Measurements from ENCODE around the gene PATL1. TPM values are rescaled to one million over a fixed set of nuclear protein-coding genes. Genes with fewer than 3 reads are reported as not detected.
A peak's percentile ranks its signal among the peaks of the same experiment; 100 is the strongest.
"Not testable (repeated sequence)": the region's sequence is repeated elsewhere in the genome, so short reads cannot be mapped to it uniquely, and the experiment has no call there.

PATL1 gene
- polyA plus RNA-seq, 4 donors, result 14.5 to 36.2 (median 19.0) TPM

DNA sequence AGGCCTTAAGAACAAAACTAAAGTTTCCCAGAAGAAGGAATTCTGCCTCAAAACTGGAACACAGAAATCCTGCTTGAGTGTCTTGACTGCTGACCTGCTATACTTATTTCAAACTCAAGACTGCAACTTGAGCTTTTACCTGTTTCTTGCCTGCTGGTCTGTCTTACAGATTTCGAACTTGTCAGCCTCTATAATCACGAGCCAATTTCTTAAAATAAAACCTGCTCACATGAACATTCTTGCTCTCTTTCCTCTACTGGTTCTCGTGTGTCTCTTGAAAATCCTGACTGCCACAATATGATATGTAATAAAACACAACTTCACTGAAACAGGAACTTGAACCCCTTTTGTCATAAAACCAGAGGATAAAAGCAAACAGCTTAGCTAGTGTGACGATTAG is 13.9 kb downstream of the PATL1 start:
- no peaks in the 10 kb centered on the region for H3K27me3 ChIP-seq (ENCODE audit: control insufficient read depth in 3 of 3, insufficient read depth in 3 of 3, low read length in 3 of 3)
- H3K27ac ChIP-seq (ENCODE audit: low read depth in 1 of 3, low read length in 2 of 3), result no peak overlapping the region
- H3K9me3 ChIP-seq (ENCODE audit: control insufficient read depth in 2 of 2, insufficient read depth in 1 of 2, low read depth in 1 of 2, low read length in 1 of 2), result no peaks in the 10 kb centered on the region
- H3K36me3 ChIP-seq (ENCODE audit: control insufficient read depth in 3 of 3, insufficient read depth in 2 of 3, low read depth in 1 of 3, low read length in 3 of 3), result peaks cover 31 to 52% (median 47%) of the 10 kb centered on the region in 3 donors
- DNase-seq (no peak), FAIRE-seq (no peak)
- H3K4me1 ChIP-seq (ENCODE audit: control insufficient read depth in 3 of 3, insufficient read depth in 2 of 3, low read depth in 1 of 3, low read length in 2 of 3), result no peaks in the 10 kb centered on the region
- H3K4me3 ChIP-seq (ENCODE audit: low read depth in 1 of 3, low read length in 3 of 3), result peak overlapping the region in 1 of 3 donors; percentile 23
- 82 to 88% (median 87%) methylated on average over 4 of the region's 4 CpGs for WGBS, 3 donors

DNA sequence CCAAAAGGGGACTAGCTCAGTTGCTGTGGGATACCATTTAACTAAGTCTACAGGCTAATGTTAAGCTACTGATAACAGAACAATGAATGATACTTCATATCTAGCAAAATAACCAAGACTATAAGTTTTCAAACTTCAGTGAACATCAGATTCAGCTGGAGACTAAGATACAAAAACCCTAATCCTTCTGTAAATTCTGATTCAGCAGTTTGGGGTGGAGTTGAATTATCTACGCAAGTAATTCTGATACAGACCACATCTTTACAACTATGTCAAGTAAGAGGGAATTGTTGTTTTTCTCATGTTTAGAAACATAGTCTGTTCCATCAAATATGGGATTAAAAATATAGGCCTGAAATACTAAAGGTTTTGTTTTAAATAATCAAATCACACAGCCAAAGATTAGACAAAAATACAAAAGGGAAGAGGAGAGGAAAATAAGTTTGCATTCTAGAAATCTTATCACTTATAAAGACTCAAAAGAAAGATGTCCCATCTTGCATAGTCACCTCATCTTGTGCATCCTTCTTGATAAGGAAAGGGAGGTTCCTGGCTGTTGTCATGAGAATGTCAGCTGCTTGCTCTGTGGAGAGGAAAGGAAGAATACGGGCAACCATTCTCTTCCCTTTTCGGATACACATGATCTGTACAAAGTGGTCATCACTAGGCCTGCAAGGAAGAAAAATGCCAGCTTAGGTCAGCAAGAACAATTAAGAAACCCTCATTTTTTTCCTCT is 21.4 kb downstream of the PATL1 start:
- no peaks in the 10 kb centered on the region for H3K4me1 ChIP-seq (ENCODE audit: control insufficient read depth in 3 of 3, insufficient read depth in 2 of 3, low read depth in 1 of 3, low read length in 2 of 3)
- no peak overlapping the region for H3K27ac ChIP-seq (ENCODE audit: low read depth in 1 of 3, low read length in 2 of 3)
- no peaks in the 10 kb centered on the region for H3K27me3 ChIP-seq (ENCODE audit: control insufficient read depth in 3 of 3, insufficient read depth in 3 of 3, low read length in 3 of 3)
- no peak for FAIRE-seq
- peaks cover 10 to 30% (median 26%) of the 10 kb centered on the region in 3 donors for H3K36me3 ChIP-seq (ENCODE audit: control insufficient read depth in 3 of 3, insufficient read depth in 2 of 3, low read depth in 1 of 3, low read length in 3 of 3)
- WGBS, 3 donors, result 91 to 96% (median 95%) methylated on average over 3 of the region's 3 CpGs
- H3K9me3 ChIP-seq (ENCODE audit: control insufficient read depth in 2 of 2, insufficient read depth in 1 of 2, low read depth in 1 of 2, low read length in 1 of 2), result no peaks in the 10 kb centered on the region
- no peak overlapping the region for H3K4me3 ChIP-seq (ENCODE audit: low read depth in 1 of 3, low read length in 3 of 3)
- no peak for DNase-seq

DNA sequence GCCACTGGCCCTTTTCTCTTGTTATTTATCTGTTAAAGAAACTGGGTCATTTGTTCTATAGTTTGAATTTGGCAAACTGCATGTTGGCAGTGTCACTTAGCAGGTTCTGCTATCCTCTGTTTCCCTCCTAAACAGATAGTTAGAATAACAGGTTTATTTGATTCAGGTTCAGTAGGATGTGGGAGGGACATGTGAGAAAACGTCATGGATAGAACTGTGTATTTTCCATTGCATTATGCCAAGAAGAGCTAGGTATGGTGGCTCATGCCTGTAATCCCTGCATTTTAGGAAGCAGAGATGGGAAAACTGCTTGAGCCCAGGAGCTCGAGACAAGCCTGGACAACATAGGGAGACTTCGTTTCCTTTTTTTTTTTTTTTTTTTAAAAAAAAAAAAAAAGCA is 24.3 kb downstream of the PATL1 start:
- H3K27ac ChIP-seq (ENCODE audit: low read depth in 1 of 3, low read length in 2 of 3), result no peak overlapping the region
- no peaks in the 10 kb centered on the region for H3K27me3 ChIP-seq (ENCODE audit: control insufficient read depth in 3 of 3, insufficient read depth in 3 of 3, low read length in 3 of 3)
- DNase-seq, result no peak
- FAIRE-seq, result no peak
- WGBS, 3 donors, result 77 to 84% (median 84%) methylated on average over 3 of the region's 3 CpGs
- peaks cover 7 to 36% (median 13%) of the 10 kb centered on the region in 3 donors for H3K36me3 ChIP-seq (ENCODE audit: control insufficient read depth in 3 of 3, insufficient read depth in 2 of 3, low read depth in 1 of 3, low read length in 3 of 3)
- no peaks in the 10 kb centered on the region for H3K4me1 ChIP-seq (ENCODE audit: control insufficient read depth in 3 of 3, insufficient read depth in 2 of 3, low read depth in 1 of 3, low read length in 2 of 3)
- no peaks in the 10 kb centered on the region for H3K9me3 ChIP-seq (ENCODE audit: control insufficient read depth in 2 of 2, insufficient read depth in 1 of 2, low read depth in 1 of 2, low read length in 1 of 2)
- no peak overlapping the region for H3K4me3 ChIP-seq (ENCODE audit: low read depth in 1 of 3, low read length in 3 of 3)

DNA sequence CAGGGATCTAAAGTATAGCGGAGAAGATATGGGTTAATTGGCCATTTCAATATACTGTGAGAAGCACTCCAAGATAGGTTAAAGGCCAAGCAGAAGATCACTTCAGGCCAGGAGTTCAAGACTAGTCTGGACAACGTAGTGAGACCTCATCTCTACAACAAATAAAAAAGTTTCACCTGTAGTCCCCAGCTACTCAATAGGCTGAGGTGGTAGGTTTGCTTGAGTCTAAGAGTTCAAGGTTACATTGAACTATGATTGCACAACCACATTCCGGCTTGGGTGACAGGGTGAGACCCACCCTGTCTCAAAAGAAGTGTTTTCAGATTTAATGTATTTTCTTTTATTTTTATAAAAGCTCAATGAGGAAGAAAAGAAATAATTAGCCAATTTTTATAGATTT is 25.4 kb downstream of the PATL1 start:
- Histone ChIP-seq H3K27me3 (ENCODE audit: control insufficient read depth in 3 of 3, insufficient read depth in 3 of 3, low read length in 3 of 3) (no peaks in the 10 kb centered on the region), H3K4me3 (ENCODE audit: low read depth in 1 of 3, low read length in 3 of 3) (no peak overlapping the region), H3K36me3 (ENCODE audit: control insufficient read depth in 3 of 3, insufficient read depth in 2 of 3, low read depth in 1 of 3, low read length in 3 of 3) (peaks cover 13 to 47% (median 13%) of the 10 kb centered on the region in 3 donors), H3K27ac (ENCODE audit: low read depth in 1 of 3, low read length in 2 of 3) (no peak overlapping the region), H3K9me3 (ENCODE audit: control insufficient read depth in 2 of 2, insufficient read depth in 1 of 2, low read depth in 1 of 2, low read length in 1 of 2) (no peaks in the 10 kb centered on the region), H3K4me1 (ENCODE audit: control insufficient read depth in 3 of 3, insufficient read depth in 2 of 3, low read depth in 1 of 3, low read length in 2 of 3) (no peaks in the 10 kb centered on the region)
- FAIRE-seq (no peak), DNase-seq (peak; percentile 13 to 22)
- 73 to 88% (median 86%) methylated on average over 3 of the region's 3 CpGs for WGBS, 3 donors

DNA sequence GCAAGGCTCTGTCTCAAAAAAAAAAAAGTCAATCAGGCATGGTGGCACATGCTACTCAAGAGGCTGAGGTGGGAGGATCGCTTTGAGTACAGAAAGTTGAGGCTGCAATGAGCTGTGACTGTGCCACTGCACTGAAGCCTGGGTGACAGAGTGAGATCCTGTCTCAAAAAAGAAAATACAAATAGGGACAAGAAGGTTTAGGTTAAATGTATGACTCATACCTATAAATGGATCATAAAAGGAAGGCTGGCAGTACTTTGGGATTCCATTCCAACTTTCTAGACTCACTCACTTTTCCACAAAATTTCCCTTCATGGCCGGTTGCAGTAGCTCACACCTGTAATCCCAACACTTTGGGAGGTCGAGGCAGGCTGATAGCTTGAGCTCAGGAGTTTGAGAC is 27.7 kb downstream of the PATL1 start:
- H3K27ac ChIP-seq (ENCODE audit: low read depth in 1 of 3, low read length in 2 of 3), result no peak overlapping the region
- FAIRE-seq, result no peak
- WGBS, 3 donors, result 83 to 94% (median 92%) methylated on average over 3 of the region's 3 CpGs
- H3K36me3 ChIP-seq (ENCODE audit: control insufficient read depth in 3 of 3, insufficient read depth in 2 of 3, low read depth in 1 of 3, low read length in 3 of 3), result peaks cover 13 to 40% (median 25%) of the 10 kb centered on the region in 3 donors
- no peaks in the 10 kb centered on the region for H3K27me3 ChIP-seq (ENCODE audit: control insufficient read depth in 3 of 3, insufficient read depth in 3 of 3, low read length in 3 of 3)
- no peak overlapping the region for H3K4me3 ChIP-seq (ENCODE audit: low read depth in 1 of 3, low read length in 3 of 3)
- H3K4me1 ChIP-seq (ENCODE audit: control insufficient read depth in 3 of 3, insufficient read depth in 2 of 3, low read depth in 1 of 3, low read length in 2 of 3), result no peaks in the 10 kb centered on the region
- no peak for DNase-seq
- no peaks in the 10 kb centered on the region for H3K9me3 ChIP-seq (ENCODE audit: control insufficient read depth in 2 of 2, insufficient read depth in 1 of 2, low read depth in 1 of 2, low read length in 1 of 2)

DNA sequence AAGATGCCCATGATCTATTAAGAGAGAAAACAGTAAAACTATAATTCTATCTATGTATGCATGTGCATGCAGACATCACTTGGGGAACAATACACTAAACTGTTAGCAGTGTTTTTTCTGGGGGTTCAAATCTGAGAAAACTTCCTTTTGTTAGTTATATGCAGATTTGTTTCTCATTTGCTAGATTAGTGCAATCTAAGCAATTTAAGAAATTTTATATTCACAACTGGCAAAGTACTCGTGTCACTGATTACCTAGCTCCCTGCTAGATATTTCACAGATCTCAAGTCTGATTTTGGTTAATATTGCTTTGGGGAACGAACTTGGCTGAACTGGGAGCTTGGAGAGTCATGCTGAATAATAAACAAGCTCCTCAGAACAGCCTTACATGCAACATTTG is 38.3 kb downstream of the PATL1 start:
- no peaks in the 10 kb centered on the region for H3K4me1 ChIP-seq (ENCODE audit: control insufficient read depth in 3 of 3, insufficient read depth in 2 of 3, low read depth in 1 of 3, low read length in 2 of 3)
- no peak for DNase-seq
- H3K36me3 ChIP-seq (ENCODE audit: control insufficient read depth in 3 of 3, insufficient read depth in 2 of 3, low read depth in 1 of 3, low read length in 3 of 3), result peaks cover 4 to 14% (median 5%) of the 10 kb centered on the region in 3 donors
- no peak for FAIRE-seq
- no peak overlapping the region for H3K27ac ChIP-seq (ENCODE audit: low read depth in 1 of 3, low read length in 2 of 3)
- H3K27me3 ChIP-seq (ENCODE audit: control insufficient read depth in 3 of 3, insufficient read depth in 3 of 3, low read length in 3 of 3), result no peaks in the 10 kb centered on the region
- H3K9me3 ChIP-seq (ENCODE audit: control insufficient read depth in 2 of 2, insufficient read depth in 1 of 2, low read depth in 1 of 2, low read length in 1 of 2), result no peaks in the 10 kb centered on the region
- WGBS, 3 donors, result 82 to 94% (median 86%) methylated on average over 2 of the region's 2 CpGs
- no peak overlapping the region for H3K4me3 ChIP-seq (ENCODE audit: low read depth in 1 of 3, low read length in 3 of 3)

DNA sequence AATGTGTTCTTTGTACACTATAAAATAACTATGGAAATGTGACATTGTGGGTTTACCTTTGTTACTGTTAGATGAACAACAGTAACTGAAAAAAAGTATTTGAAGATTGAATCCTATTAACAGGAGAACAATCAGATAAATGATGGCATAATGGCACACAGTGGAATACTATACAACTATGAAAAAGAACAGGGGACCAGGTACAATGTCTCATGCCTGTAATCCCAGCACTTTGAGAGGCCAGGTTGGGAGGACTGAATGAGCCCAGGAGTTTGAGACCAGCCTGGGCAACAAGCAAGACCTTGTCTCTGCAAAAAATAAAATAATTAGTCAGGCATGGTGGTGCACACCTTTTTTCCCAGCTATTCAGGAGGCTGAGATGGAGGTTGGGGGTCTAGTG is 38.8 kb downstream of the PATL1 start:
- DNase-seq, result no peak
- Histone ChIP-seq H3K9me3 (ENCODE audit: control insufficient read depth in 2 of 2, insufficient read depth in 1 of 2, low read depth in 1 of 2, low read length in 1 of 2) (no peaks in the 10 kb centered on the region), H3K4me1 (ENCODE audit: control insufficient read depth in 3 of 3, insufficient read depth in 2 of 3, low read depth in 1 of 3, low read length in 2 of 3) (no peaks in the 10 kb centered on the region), H3K27ac (ENCODE audit: low read depth in 1 of 3, low read length in 2 of 3) (no peak overlapping the region), H3K36me3 (ENCODE audit: control insufficient read depth in 3 of 3, insufficient read depth in 2 of 3, low read depth in 1 of 3, low read length in 3 of 3) (peaks cover 1 to 11% (median 4%) of the 10 kb centered on the region in 3 donors), H3K4me3 (ENCODE audit: low read depth in 1 of 3, low read length in 3 of 3) (no peak overlapping the region), H3K27me3 (ENCODE audit: control insufficient read depth in 3 of 3, insufficient read depth in 3 of 3, low read length in 3 of 3) (no peaks in the 10 kb centered on the region)
- FAIRE-seq, result no peak

DNA sequence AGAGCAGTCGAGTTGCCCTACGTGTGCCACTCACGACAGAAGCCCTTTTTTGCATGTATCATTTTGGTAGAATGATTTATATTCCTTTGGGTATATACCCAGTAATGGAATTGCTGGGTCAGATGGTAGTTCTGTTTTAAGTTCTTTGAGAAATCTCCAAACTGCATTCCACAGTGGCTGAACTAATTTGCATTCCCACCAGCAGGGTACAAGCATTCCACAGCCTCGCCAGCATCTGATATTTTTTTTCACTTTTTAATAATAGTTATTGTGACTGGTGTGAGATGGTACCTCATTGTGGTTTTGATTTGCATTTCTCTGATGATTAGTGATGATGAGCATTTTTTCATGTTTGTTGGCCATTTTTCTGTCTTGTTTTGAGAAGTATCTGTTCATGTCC is 41.9 kb downstream of the PATL1 start:
- not testable (repeated sequence) for H3K27me3 ChIP-seq (ENCODE audit: control insufficient read depth in 3 of 3, insufficient read depth in 3 of 3, low read length in 3 of 3); FAIRE-seq; H3K4me3 ChIP-seq (ENCODE audit: low read depth in 1 of 3, low read length in 3 of 3); DNase-seq; H3K4me1 ChIP-seq (ENCODE audit: control insufficient read depth in 3 of 3, insufficient read depth in 2 of 3, low read depth in 1 of 3, low read length in 2 of 3); H3K36me3 ChIP-seq (ENCODE audit: control insufficient read depth in 3 of 3, insufficient read depth in 2 of 3, low read depth in 1 of 3, low read length in 3 of 3); H3K27ac ChIP-seq (ENCODE audit: low read depth in 1 of 3, low read length in 2 of 3); H3K9me3 ChIP-seq (ENCODE audit: control insufficient read depth in 2 of 2, insufficient read depth in 1 of 2, low read depth in 1 of 2, low read length in 1 of 2)
- WGBS, 3 donors, result 90 to 96% (median 92%) methylated on average over 4 of the region's 4 CpGs

DNA sequence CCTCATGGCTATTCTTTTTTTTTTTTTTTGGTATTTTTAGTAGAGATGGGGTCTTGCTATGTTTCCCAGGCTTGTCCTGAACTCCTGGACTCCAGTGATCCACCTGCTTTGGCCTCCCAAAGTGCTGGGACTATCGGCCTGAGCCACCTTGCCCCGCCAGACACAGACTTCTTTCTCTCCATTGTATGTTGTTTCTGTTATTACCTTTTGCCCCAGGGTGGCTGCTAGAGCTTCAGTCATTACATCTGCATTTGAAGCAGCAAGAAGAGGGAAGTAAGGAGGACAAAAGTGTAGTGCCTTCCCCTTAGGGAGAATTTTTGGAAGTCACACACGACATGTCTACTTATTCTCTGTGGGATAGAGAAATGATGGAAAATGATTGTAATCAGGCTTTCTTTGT is 43.1 kb downstream of the PATL1 start:
- Histone ChIP-seq H3K4me1 (ENCODE audit: control insufficient read depth in 3 of 3, insufficient read depth in 2 of 3, low read depth in 1 of 3, low read length in 2 of 3) (no peaks in the 10 kb centered on the region), H3K27me3 (ENCODE audit: control insufficient read depth in 3 of 3, insufficient read depth in 3 of 3, low read length in 3 of 3) (no peaks in the 10 kb centered on the region), H3K4me3 (ENCODE audit: low read depth in 1 of 3, low read length in 3 of 3) (no peak overlapping the region), H3K36me3 (ENCODE audit: control insufficient read depth in 3 of 3, insufficient read depth in 2 of 3, low read depth in 1 of 3, low read length in 3 of 3) (peaks cover 0 to 2% (median 2%) of the 10 kb centered on the region in 3 donors), H3K9me3 (ENCODE audit: control insufficient read depth in 2 of 2, insufficient read depth in 1 of 2, low read depth in 1 of 2, low read length in 1 of 2) (no peaks in the 10 kb centered on the region), H3K27ac (ENCODE audit: low read depth in 1 of 3, low read length in 2 of 3) (no peak overlapping the region)
- WGBS, 3 donors, result 90 to 95% (median 95%) methylated on average over 3 of the region's 3 CpGs
- DNase-seq (no peak), FAIRE-seq (no peak)

Measured in small intestine (tissue), 7 donors.